ENCODE measurements around the gene TBCEL. TPM values are rescaled to one million over a fixed set of nuclear protein-coding genes. Genes with fewer than 3 reads are reported as not detected.

The TBCEL gene, protein sequence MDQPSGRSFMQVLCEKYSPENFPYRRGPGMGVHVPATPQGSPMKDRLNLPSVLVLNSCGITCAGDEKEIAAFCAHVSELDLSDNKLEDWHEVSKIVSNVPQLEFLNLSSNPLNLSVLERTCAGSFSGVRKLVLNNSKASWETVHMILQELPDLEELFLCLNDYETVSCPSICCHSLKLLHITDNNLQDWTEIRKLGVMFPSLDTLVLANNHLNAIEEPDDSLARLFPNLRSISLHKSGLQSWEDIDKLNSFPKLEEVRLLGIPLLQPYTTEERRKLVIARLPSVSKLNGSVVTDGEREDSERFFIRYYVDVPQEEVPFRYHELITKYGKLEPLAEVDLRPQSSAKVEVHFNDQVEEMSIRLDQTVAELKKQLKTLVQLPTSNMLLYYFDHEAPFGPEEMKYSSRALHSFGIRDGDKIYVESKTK
- 10 to 100 TPM; 14.1 to 38.6 (median 16.4) TPM for total RNA-seq

DNA sequence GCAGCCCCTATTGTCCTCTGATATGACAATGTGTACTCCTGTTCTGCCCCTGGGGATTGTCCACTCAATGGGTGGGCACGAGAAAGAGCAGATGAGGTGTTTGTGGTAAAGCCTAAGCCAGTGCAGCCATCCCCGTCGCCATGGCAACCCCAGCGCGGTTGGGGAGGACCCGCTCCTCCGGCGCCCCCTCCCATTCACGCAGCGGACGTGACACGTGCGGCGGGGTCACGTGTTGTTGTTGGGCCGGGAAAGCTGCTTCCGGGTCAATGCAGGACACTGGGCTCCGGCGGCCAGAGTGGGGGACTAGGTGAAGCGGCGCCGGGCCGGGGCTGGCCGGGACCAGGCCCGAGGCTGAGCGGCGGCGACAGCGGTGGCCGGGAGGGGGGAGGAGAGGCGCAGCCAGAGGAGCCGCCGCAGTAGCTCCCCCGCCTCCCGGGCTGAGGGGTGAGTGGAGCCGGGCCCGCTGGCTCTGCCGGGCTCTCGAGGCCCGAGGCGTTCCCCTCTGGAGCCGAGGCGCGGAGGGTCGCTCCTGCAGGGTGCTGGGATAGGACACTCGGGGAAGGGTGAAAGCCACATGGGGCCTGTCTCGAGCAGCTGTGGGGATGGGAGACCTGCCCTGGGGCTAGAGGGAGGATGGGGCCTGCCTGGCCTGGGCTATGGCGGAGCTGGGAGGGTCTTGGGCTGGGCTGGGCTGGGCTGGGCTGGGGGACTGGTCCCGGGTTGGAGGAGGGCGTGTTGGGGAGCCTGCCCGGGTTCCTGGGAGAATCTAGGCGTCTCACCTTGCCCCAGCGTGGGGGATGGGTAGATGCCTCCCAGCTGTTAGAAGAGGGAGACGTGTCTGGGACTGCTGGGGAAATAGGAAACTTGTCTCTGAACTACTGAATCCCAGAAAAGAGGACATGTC is at the start of gene TBCEL:
TBCEL (plus strand) TSS at position 255 of the 904 bp plus-strand sequence. CDS start 21,589 bp downstream, outside the sequence.
- ATAC-seq (ENCODE audit: low FRiP score), result peak; percentile 92
- TF ChIP-seq, protein P1, sequence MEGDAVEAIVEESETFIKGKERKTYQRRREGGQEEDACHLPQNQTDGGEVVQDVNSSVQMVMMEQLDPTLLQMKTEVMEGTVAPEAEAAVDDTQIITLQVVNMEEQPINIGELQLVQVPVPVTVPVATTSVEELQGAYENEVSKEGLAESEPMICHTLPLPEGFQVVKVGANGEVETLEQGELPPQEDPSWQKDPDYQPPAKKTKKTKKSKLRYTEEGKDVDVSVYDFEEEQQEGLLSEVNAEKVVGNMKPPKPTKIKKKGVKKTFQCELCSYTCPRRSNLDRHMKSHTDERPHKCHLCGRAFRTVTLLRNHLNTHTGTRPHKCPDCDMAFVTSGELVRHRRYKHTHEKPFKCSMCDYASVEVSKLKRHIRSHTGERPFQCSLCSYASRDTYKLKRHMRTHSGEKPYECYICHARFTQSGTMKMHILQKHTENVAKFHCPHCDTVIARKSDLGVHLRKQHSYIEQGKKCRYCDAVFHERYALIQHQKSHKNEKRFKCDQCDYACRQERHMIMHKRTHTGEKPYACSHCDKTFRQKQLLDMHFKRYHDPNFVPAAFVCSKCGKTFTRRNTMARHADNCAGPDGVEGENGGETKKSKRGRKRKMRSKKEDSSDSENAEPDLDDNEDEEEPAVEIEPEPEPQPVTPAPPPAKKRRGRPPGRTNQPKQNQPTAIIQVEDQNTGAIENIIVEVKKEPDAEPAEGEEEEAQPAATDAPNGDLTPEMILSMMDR (IDR thresholded peaks at IDR 0.05), result no peak

DNA sequence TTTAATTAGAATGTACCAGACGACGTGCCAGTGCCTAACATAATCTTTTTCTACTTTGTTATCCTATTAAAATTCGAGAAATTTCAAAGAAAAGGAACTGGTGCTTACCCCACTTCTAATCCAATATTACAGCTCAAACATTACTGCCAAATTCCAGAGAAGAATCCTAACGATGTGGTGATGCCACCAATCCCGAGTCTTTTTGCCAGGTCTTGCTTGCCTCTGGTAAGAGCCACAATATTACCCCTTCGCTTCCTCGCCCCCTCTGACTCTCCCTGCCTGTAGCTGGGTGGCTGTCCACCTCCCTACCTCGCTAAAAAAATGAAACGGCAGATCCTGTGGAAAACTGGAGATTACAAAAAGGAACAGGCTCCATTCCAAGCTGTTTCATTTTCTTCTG is 49.4 kb upstream of the TBCEL start:
- DNase-seq (ENCODE audit: low spot score) (no peak), ATAC-seq (ENCODE audit: low FRiP score) (no peak)
- TF ChIP-seq, protein P1 (IDR thresholded peaks at IDR 0.05), result no peak

More for the DNA sequence above, at the start of gene TBCEL:
- peak; percentile 65 for DNase-seq (ENCODE audit: low spot score)

DNA sequence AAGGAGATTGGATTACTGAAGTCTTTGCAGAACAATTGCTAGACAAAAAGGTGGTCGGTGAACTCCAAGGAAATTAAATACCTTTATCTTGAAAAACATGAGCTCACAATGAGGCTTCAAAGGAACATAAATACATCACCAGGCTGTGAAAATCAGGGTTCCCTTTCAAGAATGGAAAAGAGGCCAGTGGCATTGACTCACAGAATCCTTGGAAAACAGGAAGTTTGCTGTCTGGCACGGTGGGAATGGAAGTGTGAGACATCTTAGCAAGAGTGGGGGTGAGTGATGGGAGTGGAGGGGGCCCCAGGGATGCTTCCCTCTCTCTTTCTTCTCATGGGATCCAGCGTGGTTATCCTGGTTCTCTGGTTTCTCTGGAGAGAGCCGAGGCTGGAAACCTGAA is 48.9 kb upstream of the TBCEL start:
- ATAC-seq (ENCODE audit: low FRiP score) (no peak), DNase-seq (ENCODE audit: low spot score) (no peak)
- TF ChIP-seq, protein P1 (IDR thresholded peaks at IDR 0.05), result no peak

DNA sequence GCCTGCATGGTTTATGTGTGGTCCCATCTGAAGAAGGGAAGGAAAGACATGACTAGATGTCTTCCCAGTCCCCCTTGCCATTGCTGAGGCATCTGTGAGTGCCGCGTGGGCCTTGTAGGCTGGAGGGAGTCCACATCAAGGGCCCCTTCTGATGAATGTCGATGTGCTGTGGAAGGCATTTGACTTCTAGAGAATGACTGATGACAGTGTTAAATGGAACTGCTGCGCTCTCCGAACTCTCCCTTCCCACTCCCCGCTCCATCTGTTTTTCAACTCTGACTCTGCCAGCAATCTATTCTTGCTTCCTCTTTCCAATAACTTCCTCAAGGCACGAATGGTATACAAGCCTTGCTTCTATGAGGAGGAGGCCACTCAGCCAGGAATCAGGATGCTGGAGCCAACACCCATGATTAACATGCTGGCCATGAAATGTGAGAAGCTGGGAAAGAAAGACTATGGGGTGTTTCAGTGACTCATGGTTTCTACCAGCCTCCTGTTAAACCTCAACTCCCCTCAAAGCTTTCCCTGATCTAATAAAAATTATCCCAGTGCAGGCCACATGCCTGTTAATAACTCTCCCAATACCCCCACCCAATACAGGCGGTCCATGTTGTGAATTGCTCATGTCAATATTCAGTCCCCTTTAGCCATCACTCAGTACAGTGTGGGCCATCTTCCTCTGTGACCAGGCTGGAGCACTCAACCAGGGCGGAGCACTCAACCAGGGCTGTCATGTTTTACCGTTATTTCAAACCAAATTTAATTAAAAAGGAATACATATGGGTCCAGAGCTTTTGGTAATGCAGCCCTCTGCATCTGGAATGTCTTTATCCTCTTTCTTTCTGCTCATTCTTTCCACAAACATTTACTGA is 46.4 kb upstream of the TBCEL start:
- DNase-seq (ENCODE audit: low spot score) (no peak), ATAC-seq (ENCODE audit: low FRiP score) (no peak)
- TF ChIP-seq, protein P1 (IDR thresholded peaks at IDR 0.05), result no peak

DNA sequence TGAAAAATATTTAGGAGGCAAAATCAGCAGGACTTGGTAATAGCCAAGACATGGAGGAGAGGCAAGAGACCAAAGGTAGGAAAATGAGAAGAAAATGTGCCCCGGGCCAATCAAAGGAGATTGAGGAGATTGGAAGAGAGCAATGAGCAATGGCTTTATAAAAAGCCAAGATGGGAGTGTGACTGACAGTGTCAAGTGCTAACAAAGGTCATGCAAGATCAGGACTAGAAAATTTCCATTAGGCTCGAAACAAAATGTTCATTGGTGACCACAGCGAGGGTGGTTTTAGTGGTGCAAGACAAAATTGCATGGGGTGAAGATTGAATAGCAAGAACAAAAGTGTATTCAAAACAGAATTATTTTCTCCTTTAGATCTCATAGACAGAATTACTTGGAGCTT is 45.2 kb upstream of the TBCEL start:
- DNase-seq (ENCODE audit: low spot score) (no peak), ATAC-seq (ENCODE audit: low FRiP score) (no peak)
- TF ChIP-seq, protein P1 (IDR thresholded peaks at IDR 0.05), result no peak

All from omental fat pad (tissue), 4 donors.